Measurements from ENCODE around the gene DIP2B. TPM values are rescaled to one million over a fixed set of nuclear protein-coding genes. Genes with fewer than 3 reads are reported as not detected.

The DIP2B gene
- polyA plus RNA-seq, 1 donor from 2014 or later: 44.0 TPM

DNA sequence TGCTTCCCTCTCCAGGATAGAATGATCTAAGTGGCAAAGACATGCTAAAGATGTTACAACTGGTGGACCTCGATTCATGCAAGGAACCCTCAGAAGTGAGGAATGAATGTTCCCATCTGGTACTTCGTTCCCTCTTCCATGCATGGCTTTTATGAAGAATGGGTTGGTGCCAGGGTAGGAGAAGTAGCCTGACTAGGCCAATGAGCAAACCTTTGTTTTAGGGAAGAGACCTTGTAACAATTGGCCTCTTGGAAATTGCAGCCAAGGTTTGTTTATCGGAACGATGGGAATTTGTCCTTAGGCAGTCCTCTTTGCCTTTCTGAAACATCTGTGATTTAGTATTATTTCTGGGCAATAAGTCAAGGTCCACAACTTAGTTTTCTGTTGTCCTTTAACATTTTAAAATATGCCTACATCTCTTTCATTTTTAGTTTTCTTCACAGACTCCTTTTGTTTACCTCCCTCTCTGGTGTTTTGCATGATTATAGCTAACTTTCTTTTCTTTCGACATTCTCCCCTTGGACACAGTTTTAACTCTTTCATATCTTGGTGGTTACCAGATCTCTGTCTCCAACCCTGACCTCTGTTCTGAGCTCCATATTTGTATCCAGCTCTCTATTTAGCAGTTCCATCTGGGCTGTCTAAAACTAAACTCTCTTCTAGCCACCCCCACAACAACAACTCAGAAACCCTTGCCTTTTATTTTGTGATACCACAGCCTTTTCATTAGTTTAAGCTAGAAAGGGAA is 70.0 kb downstream of the DIP2B start (continued):
- TF ChIP-seq EZH2 (IDR thresholded peaks at IDR 0.05; ENCODE audit: borderline replicate concordance, insufficient read depth, low read length, poor library complexity, severe bottlenecking) (no peak), RAD21 (conservative IDR thresholded peaks at IDR 0.05) (no peak), SMC3 (conservative IDR thresholded peaks at IDR 0.05; ENCODE audit: poor library complexity) (no peak), EP300 (conservative IDR thresholded peaks at IDR 0.05; ENCODE audit: poor library complexity, severe bottlenecking) (no peak), POLR2AphosphoS5 (IDR thresholded peaks at IDR 0.05) (no peak)

DNA sequence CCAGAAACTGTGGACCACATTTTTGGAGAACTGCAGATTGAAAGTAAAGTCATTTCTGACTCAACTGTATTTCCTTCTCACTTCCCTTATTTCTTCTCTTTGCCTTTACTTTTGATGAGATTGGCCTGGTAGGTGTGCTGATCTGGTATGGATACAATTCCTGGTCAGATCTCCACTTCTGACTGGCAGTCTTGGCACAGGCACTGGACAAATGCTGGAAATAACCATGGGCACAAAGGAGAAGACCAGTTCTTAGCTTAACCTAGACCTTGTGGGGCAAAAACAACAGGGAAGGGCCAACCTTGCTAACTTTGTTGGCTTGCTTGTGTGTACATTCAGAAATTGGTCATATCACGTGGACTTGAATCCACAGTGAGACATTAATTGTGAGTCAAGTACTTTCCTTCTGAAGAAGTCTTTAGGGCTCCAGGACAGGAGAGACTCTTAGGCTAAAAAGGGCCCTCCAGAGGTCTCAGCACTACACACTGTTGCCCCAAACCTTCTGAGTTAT is 75.0 kb downstream of the DIP2B start:
- Histone ChIP-seq H3K9ac (ENCODE audit: low read length) (no peak overlapping the region), H3K4me3 (ENCODE audit: low read length) (no peak overlapping the region), H2AFZ (ENCODE audit: low read depth, low read length) (no peak overlapping the region), H3K4me2 (ENCODE audit: low read length) (no peak overlapping the region), H3K27ac (ENCODE audit: low read length) (no peak overlapping the region), H3F3A (ENCODE audit: insufficient read depth, low read length, poor library complexity, severe bottlenecking) (no peaks in the 10 kb centered on the region), H4K20me1 (ENCODE audit: insufficient read depth) (no peaks in the 10 kb centered on the region), H3K36me3 (ENCODE audit: insufficient read depth, low read length) (no peaks in the 10 kb centered on the region), H3K9me3 (ENCODE audit: low read length) (no peaks in the 10 kb centered on the region), H3K79me2 (replicated peaks; ENCODE audit: insufficient read depth, low read length) (peaks cover 12% of the 10 kb centered on the region), H3K27me3 (ENCODE audit: insufficient read depth, low read depth, low read length) (no peaks in the 10 kb centered on the region), H3K9me2 (ENCODE audit: insufficient read depth, low read length) (no peaks in the 10 kb centered on the region)
- TF ChIP-seq MXI1 (conservative IDR thresholded peaks at IDR 0.05; ENCODE audit: poor library complexity, severe bottlenecking) (no peak), EZH2 (IDR thresholded peaks at IDR 0.05; ENCODE audit: borderline replicate concordance, insufficient read depth, low read length, poor library complexity, severe bottlenecking) (no peak), TAF1 (IDR thresholded peaks at IDR 0.05; ENCODE audit: low read depth) (no peak), RAD21 (conservative IDR thresholded peaks at IDR 0.05) (no peak), EP300 (conservative IDR thresholded peaks at IDR 0.05; ENCODE audit: poor library complexity, severe bottlenecking) (no peak), POLR2AphosphoS5 (IDR thresholded peaks at IDR 0.05) (no peak)

DNA sequence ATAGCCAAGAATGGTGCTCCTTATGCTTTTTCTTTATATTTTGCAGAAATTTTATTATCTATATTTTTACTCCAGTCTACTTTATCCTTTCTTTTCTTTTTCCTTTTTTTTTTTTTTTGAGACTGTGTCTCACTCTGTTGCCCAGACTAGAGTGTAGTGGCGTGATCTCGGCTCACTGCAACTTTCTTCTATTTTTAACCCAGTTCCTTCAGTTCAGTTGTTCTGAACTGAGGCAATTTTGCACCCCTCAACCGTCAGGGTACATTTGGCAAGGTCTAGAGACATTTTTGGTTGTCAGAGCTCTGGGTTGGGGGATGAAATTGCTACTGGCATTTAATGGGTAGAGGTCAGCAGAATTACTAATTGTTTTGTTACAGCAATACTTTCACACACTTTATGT is 75.7 kb downstream of the DIP2B start:
- Histone ChIP-seq H3K4me2 (ENCODE audit: low read length) (no peak overlapping the region), H3K4me3 (ENCODE audit: low read length) (no peak overlapping the region), H3K27ac (ENCODE audit: low read length) (no peak overlapping the region), H3K9me3 (ENCODE audit: low read length) (no peaks in the 10 kb centered on the region), H4K20me1 (ENCODE audit: insufficient read depth) (no peaks in the 10 kb centered on the region), H3F3A (ENCODE audit: insufficient read depth, low read length, poor library complexity, severe bottlenecking) (no peaks in the 10 kb centered on the region), H3K9ac (ENCODE audit: low read length) (no peak overlapping the region), H3K27me3 (ENCODE audit: insufficient read depth, low read depth, low read length) (no peaks in the 10 kb centered on the region), H2AFZ (ENCODE audit: low read depth, low read length) (no peak overlapping the region), H3K36me3 (ENCODE audit: insufficient read depth, low read length) (no peaks in the 10 kb centered on the region), H3K79me2 (replicated peaks; ENCODE audit: insufficient read depth, low read length) (peaks cover 9% of the 10 kb centered on the region), H3K9me2 (ENCODE audit: insufficient read depth, low read length) (no peaks in the 10 kb centered on the region)
- TF ChIP-seq EZH2 (IDR thresholded peaks at IDR 0.05; ENCODE audit: borderline replicate concordance, insufficient read depth, low read length, poor library complexity, severe bottlenecking) (no peak), MXI1 (conservative IDR thresholded peaks at IDR 0.05; ENCODE audit: poor library complexity, severe bottlenecking) (no peak), EP300 (conservative IDR thresholded peaks at IDR 0.05; ENCODE audit: poor library complexity, severe bottlenecking) (no peak), SMC3 (conservative IDR thresholded peaks at IDR 0.05; ENCODE audit: poor library complexity) (no peak), TAF1 (IDR thresholded peaks at IDR 0.05; ENCODE audit: low read depth) (no peak), RAD21 (conservative IDR thresholded peaks at IDR 0.05) (no peak), POLR2AphosphoS5 (IDR thresholded peaks at IDR 0.05) (no peak)
- TF ChIP-seq, protein P1, sequence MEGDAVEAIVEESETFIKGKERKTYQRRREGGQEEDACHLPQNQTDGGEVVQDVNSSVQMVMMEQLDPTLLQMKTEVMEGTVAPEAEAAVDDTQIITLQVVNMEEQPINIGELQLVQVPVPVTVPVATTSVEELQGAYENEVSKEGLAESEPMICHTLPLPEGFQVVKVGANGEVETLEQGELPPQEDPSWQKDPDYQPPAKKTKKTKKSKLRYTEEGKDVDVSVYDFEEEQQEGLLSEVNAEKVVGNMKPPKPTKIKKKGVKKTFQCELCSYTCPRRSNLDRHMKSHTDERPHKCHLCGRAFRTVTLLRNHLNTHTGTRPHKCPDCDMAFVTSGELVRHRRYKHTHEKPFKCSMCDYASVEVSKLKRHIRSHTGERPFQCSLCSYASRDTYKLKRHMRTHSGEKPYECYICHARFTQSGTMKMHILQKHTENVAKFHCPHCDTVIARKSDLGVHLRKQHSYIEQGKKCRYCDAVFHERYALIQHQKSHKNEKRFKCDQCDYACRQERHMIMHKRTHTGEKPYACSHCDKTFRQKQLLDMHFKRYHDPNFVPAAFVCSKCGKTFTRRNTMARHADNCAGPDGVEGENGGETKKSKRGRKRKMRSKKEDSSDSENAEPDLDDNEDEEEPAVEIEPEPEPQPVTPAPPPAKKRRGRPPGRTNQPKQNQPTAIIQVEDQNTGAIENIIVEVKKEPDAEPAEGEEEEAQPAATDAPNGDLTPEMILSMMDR (IDR thresholded peaks at IDR 0.05; ENCODE audit: poor library complexity, severe bottlenecking): no peak
- TF ChIP-seq, protein P2, sequence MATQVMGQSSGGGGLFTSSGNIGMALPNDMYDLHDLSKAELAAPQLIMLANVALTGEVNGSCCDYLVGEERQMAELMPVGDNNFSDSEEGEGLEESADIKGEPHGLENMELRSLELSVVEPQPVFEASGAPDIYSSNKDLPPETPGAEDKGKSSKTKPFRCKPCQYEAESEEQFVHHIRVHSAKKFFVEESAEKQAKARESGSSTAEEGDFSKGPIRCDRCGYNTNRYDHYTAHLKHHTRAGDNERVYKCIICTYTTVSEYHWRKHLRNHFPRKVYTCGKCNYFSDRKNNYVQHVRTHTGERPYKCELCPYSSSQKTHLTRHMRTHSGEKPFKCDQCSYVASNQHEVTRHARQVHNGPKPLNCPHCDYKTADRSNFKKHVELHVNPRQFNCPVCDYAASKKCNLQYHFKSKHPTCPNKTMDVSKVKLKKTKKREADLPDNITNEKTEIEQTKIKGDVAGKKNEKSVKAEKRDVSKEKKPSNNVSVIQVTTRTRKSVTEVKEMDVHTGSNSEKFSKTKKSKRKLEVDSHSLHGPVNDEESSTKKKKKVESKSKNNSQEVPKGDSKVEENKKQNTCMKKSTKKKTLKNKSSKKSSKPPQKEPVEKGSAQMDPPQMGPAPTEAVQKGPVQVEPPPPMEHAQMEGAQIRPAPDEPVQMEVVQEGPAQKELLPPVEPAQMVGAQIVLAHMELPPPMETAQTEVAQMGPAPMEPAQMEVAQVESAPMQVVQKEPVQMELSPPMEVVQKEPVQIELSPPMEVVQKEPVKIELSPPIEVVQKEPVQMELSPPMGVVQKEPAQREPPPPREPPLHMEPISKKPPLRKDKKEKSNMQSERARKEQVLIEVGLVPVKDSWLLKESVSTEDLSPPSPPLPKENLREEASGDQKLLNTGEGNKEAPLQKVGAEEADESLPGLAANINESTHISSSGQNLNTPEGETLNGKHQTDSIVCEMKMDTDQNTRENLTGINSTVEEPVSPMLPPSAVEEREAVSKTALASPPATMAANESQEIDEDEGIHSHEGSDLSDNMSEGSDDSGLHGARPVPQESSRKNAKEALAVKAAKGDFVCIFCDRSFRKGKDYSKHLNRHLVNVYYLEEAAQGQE (IDR thresholded peaks at IDR 0.05; ENCODE audit: borderline replicate concordance): no peak

Data from neural cell (in vitro differentiated cells).